RCC 7860 (cell line): ENCODE results near the gene TSPEAR.

ENCODE experiments used
- DNase-seq: peaks from one replicate; pipeline ENCODE4 v3.0.0-alpha.2; 2015; ENCODE audit warnings: low spot score
- FAIRE-seq: peaks from 2 replicates; lab custom pipeline; 2012; peaks lifted over from hg19 to GRCh38; lab: Jason Lieb, UNC

TSPEAR gene

GRCh38 chr21:44496564-44497550 lies 214.5 kb downstream of the TSPEAR start:
- no peak for DNase-seq

DNA sequence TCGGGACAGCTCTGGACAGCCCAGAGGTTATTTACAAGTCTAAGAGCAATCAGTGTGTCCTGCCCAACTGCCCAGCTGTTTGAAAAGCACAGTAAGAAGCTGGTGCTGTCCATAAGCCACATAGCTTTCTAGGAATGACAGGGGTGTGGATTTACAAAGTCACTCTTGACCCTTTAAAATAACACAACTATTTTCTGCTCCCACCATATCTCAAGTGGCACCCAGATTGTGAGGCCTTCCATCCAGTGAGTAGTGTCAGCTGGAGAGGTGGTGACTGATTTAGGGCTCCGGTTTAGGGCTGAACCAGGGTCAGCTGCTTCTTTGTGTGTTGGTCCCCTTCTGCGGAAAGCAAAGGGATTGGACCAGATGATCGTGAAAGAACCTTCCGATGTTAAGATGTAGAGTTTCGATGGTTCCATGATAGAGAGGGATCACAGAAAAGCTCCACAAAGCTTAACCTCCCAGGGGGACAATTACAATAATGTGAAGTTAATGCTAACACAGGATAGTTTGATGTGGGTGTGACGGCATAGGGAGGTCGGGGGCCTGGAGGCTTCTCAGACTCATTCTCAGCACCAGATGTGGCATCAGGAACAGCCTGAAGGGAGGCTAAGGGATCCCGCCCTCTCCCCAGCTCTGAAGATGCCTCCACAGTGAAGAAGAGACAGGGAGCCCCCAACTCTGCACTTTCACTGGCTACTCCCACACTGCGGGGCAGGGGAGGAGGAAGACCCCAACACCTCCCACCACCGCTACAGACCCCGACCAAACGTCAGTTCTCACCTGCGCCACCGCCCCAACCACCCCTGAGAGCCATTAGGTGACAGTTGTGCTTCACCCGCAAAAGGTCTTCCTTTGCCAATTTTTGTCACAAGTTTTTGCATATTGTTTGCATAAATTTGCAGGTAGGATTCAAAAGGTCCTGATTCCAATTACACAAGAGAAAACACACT lies 215.5 kb downstream of the TSPEAR start:
- no peak for DNase-seq
- FAIRE-seq, result no peak

More at GRCh38 chr21:44496564-44497550, 214.5 kb downstream of the TSPEAR start:
- no peak for FAIRE-seq

- DNase-seq, result no peak
- no peak for FAIRE-seq
Measured at GRCh38 chr21:44494956-44495355, 216.4 kb downstream of the TSPEAR start.

- FAIRE-seq (no peak), DNase-seq (no peak)
Measured at GRCh38 chr21:44494418-44494817, 217.0 kb downstream of the TSPEAR start.

- FAIRE-seq (no peak), DNase-seq (no peak)
Measured at GRCh38 chr21:44492567-44493385, 218.6 kb downstream of the TSPEAR start.

GRCh38 chr21:44490816-44491215 lies 220.6 kb downstream of the TSPEAR start:
- DNase-seq, result no peak
- FAIRE-seq, result no peak

DNA sequence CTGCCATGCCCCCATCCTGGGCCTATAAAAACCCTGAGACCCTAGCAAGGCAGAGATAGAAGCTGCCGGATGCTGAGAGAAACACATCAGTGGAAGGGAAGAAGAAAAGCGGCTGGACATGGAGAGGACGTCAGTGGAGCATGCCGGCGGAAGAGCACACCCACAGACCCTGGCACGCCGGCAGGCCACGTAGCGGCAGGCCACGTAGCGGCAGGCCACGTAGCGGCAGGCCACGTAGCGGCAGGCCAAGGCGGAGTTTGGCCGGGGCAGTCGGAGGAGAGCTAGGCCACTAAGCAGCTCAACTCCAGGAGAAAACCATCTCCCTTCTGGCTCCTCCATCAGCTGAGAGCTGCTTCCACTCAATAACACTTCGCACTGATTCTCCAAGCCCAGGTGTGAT lies 221.0 kb downstream of the TSPEAR start:
- FAIRE-seq, result no peak
- no peak for DNase-seq

GRCh38 chr21:44489962-44490361 lies 221.4 kb downstream of the TSPEAR start:
- FAIRE-seq (no peak), DNase-seq (no peak)

DNA sequence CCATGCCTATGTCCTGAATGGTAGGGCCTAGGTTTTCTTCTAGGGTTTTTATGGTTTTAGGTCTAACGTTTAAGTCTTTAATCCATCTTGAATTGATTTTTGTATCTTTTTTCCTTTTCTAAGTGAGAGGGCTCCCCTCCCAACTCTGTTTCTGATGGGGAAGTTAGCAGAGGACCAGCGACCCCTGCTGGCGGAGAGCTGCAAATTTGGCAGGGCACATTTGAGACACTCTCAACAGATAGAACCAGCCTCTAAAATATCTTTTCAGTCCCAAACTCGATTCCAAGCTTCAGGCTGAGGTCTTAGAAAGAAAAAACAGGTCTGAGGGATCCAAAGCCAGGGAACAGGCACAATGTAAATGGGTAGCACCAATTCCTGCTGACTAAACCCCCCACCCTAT lies 223.5 kb downstream of the TSPEAR start:
- DNase-seq, result no peak

GRCh38 chr21:44486302-44486701 lies 225.1 kb downstream of the TSPEAR start:
- no peak for FAIRE-seq

More for the DNA sequence above, 223.5 kb downstream of the TSPEAR start:
- FAIRE-seq, result no peak

DNA sequence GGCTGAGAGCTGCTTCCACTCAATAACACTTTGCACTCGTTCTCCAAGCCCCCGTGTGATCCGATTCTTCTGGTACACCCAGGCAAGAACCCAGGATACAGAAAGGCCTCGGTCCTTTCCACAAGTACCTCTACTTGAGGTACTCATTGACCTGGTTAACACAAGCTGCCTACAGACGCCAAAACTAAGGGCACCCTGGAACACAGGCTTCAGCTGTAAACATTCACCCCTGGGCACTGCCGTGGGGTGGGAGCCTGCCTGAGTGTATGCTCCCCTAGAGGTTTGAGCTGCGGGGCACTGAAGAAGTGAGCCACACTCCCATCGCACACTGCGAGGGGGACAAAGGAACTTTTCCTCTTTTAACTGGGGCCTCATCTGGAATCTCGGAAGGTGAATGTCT lies 225.6 kb downstream of the TSPEAR start:
- no peak for DNase-seq
- FAIRE-seq, result no peak

More at GRCh38 chr21:44486302-44486701, 225.1 kb downstream of the TSPEAR start:
- DNase-seq, result no peak

DNA sequence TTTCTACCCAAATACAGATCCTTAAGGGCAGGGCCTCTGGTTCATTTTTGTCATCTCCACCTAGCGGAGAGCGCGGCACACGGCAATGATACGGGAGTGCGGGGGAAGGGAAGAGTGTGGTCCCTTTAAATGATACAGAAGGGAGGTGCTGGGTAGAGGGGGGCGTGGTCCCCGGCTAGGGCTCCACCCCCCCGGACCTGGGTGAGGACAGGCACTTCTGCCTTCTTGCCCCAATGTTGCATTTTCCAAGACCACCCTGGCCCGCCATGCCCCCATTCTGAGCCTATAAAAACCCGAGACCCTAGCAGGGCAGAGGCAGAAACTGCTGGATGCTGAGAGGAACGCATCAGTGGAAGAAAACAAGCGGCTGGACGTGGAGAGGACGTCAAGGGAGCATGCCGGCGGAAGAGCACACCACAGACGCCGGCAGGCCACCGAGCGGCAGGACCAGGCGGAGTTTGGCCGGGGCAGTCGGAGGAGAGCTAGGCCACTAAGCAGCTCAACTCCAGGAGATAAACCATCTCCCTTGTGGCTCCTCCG lies 226.0 kb downstream of the TSPEAR start:
- DNase-seq (no peak), FAIRE-seq (no peak)

DNA sequence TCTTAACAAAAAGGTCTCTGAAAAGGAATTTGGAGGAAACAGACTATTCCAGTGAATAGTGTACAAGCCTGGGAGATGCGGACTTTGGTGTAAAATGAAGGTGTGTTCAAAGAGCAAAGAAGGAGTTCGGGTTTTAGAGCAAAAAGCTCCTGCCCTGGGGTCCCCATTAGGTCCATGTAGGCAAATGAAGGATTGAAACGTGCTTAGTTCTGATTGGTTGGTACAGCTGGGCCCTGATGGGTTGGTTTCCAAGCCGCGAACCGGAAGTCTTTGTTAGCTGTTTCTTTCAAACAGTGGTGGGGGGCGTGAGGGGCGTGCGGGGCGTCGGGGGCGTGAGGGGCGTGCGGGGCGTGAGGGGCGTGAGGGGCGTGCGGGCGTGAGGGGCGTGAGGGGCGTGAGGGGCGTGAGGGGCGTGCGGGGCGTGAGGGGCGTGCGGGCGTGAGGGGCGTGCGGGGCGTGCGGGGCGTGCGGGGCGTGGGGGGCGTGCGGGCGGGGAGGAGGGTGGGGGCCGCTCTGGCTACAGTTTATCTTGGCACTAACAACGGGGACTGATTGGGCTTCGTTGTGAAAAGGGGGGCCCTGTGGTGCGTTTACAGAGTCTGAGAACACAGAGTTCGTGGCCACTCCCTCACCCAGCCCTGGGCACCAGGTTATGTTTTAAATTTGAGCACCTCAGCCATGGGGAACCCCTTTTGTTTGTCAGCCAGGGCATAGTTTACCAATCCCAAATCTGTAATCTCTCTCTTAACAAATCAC lies 226.7 kb downstream of the TSPEAR start:
- FAIRE-seq (no peak), DNase-seq (no peak)

DNA sequence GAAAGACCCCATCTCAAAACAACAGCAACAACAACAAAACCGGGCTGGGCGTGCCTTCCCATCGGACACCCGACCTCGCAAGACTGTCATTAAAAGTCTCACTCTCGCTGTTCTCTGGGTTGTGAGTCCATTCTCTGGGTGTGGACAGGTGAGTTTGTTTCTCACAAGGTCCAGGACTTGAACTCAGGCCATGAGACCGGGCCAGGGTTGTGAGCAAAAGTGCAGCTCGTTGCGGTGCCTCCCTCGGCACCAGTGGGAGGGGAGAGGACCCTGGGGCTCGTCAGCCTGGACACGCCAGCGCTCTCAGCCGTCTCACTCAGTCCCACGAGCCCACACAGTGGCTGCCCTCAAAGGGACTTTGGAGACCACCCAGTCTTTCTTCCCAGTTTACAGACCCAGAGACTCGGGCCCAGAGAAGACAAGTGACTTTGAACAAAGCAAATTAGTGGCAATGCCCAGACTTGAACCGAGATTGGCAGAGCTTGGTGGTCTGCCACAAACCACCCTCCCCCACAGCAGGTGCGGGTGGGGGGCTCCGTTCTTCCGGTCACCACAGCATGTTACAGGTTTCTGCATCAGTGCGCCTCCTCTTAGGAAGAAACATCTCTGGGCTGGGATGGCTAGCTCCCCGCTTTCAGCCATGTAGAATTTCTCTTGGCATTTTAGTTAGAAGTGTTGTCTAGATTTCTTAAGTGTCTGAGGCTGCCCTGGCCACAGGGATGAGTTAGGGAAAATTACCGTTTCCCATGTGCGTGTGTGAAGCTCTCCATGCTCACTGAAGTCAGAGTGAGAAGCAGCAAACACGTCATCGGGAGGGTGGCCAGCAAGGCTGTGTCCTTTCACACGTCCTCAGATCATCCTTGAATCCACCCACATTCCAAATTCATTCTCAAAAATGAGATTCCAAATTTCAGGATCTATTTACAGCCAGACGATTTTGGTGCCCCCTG lies 227.8 kb downstream of the TSPEAR start:
- no peak for FAIRE-seq

DNA sequence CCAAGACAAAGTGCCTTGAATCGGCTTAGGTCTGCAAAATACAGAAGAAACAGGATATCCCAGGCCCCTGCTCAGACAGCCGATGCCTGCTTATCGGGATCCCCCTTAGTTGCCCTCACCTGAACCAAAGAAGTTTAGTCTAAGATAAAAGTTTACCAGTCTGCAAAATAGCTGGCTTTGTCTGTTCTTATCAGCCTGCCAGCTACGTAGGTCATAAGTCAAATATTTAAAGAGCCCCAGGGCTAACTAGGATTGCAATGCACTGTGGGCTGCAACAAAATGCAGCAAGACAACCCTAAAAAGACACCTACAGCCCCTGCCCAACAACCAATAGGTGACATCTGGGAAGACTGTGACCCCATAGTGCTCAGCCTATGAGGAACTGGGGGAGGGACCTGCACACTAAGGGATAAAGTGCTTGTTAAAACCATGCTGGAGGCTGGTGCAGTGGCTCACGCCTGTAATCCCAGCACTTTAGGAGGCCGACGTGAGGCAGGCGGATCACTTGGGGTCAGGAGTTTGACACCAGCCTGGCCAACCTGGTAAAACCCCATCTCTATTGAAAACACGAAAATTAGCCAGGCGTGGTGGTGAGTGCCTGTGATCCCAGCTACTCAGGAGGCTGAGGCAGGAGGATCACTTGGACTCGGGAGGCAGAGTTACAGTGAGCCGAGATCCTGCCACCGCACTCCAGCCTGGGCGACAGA lies 228.6 kb downstream of the TSPEAR start:
- DNase-seq (no peak), FAIRE-seq (no peak)

More for the DNA sequence above, 227.8 kb downstream of the TSPEAR start:
- DNase-seq, result no peak

- FAIRE-seq, result no peak
- no peak for DNase-seq
Measured at GRCh38 chr21:44480200-44481053, 230.9 kb downstream of the TSPEAR start.
